Suprapubic skin (tissue), 3 donors: ENCODE measurements around the gene CRB2.

ENCODE experiments used
- CTCF ChIP-seq, 2 donors: fragments of 200-600 bp in 1 of 2; fragments of 450-650 bp in 1 of 2; sonication (generic) in 1 of 2; IDR thresholded peaks; one replicate each; pipeline ENCODE4 v1.5.1; 2016 to 2019; ENCODE audit warnings: antibody characterized with exemption in 2 of 2, mild to moderate bottlenecking in 1 of 2, moderate library complexity in 1 of 2
- POLR2AphosphoS5 ChIP-seq, 3 donors: sonication (generic); formaldehyde crosslinking; IDR thresholded peaks; one replicate each; pipeline ENCODE4 v1.6.1; 2017; ENCODE audit warnings: antibody characterized with exemption in 3 of 3

GRCh38 chr9:123350590-123351310, 5.2 kb upstream of the CRB2 start:
- TF ChIP-seq CTCF (IDR thresholded peaks at IDR 0.05) (no peak), POLR2AphosphoS5 (IDR thresholded peaks at IDR 0.05) (no peak)
